HepG2 (cell line): ENCODE measurements around the gene TBC1D1. TPM values are rescaled to one million over a fixed set of nuclear protein-coding genes. Genes with fewer than 3 reads are reported as not detected.

Experiments used
- BRD4 ChIP-seq: sonication (generic); formaldehyde crosslinking; IDR thresholded peaks from 2 replicates; pipeline ENCODE4 v1.4.0; 2020; ENCODE audit warnings: missing genetic modification reagents
- CBFB ChIP-seq: sonication (generic); formaldehyde crosslinking; IDR thresholded peaks from 2 replicates; pipeline ENCODE4 v1.4.0; 2020; ENCODE audit warnings: missing genetic modification reagents
- CHCHD3 ChIP-seq: sonication (generic); formaldehyde crosslinking; IDR thresholded peaks from 2 replicates; pipeline ENCODE4 v1.8.0; 2022; ENCODE audit warnings: mild to moderate bottlenecking, missing genetic modification reagents, moderate library complexity
- ERF ChIP-seq: IDR thresholded peaks from 2 replicates; pipeline ENCODE4 v1.6.1; 2018; ENCODE audit warnings: missing biosample characterization, missing genetic modification reagents
- ETV5 ChIP-seq: IDR thresholded peaks from 2 replicates; pipeline ENCODE4 v1.6.1; 2018; ENCODE audit warnings: missing biosample characterization, missing genetic modification reagents, inconsistent platforms, borderline replicate concordance
- GABPB1 ChIP-seq: IDR thresholded peaks from 2 replicates; pipeline ENCODE4 v1.6.1; 2016; ENCODE audit warnings: mild to moderate bottlenecking, missing genetic modification reagents, moderate library complexity, missing compliant biosample characterization
- HNF4G ChIP-seq, 2 experiments: sonication (generic) in 1 of 2; formaldehyde crosslinking in 1 of 2; IDR thresholded peaks; 2 replicates each; pipeline versions ENCODE4 v1.4.0 to v1.6.1; 2011 to 2020; ENCODE audit warnings: borderline replicate concordance in 2 of 2, low read depth in 2 of 2, mild to moderate bottlenecking in 2 of 2, low read length in 1 of 2, missing genetic modification reagents in 1 of 2, moderate library complexity in 1 of 2
- LCORL ChIP-seq, 2 experiments: fragments of 450-650 bp in 1 of 2; sonication (generic) in 1 of 2; formaldehyde crosslinking in 1 of 2; IDR thresholded peaks; 2 replicates each; pipeline versions ENCODE4 v1.5.0 to v1.6.1; 2017 to 2020; ENCODE audit warnings: antibody characterized with exemption in 1 of 2, missing genetic modification reagents in 1 of 2
- NR2C2 ChIP-seq: sonication (generic); formaldehyde crosslinking; IDR thresholded peaks from 2 replicates; pipeline ENCODE4 v1.4.0; 2020; ENCODE audit warnings: missing genetic modification reagents, mild to moderate bottlenecking, moderate library complexity, borderline replicate concordance
- SNAPC2 ChIP-seq: sonication (generic); formaldehyde crosslinking; IDR thresholded peaks from 2 replicates; pipeline ENCODE4 v1.8.1; 2022; ENCODE audit warnings: mild to moderate bottlenecking, missing genetic modification reagents
- TAF15 ChIP-seq: fragments of 200-400 bp; formaldehyde crosslinking; IDR thresholded peaks from one replicate; pipeline ENCODE4 v1.6.1; 2018; ENCODE audit warnings: mild to moderate bottlenecking, low read depth, low read length; ENCODE audit not compliant: poor library complexity, severe bottlenecking
- TCF7 ChIP-seq: sonication (generic); IDR thresholded peaks from 2 replicates; pipeline ENCODE4 v1.6.1; 2016; ENCODE audit warnings: antibody characterized with exemption, low read depth
- ZKSCAN5 ChIP-seq: sonication (generic); formaldehyde crosslinking; IDR thresholded peaks from 2 replicates; pipeline ENCODE4 v1.5.1; 2020; ENCODE audit warnings: mild to moderate bottlenecking, missing genetic modification reagents
- ZNF101 ChIP-seq: sonication (generic); formaldehyde crosslinking; IDR thresholded peaks from 2 replicates; pipeline ENCODE4 v1.4.0; 2020; ENCODE audit warnings: mild to moderate bottlenecking, low read depth, missing genetic modification reagents, borderline replicate concordance
- ZNF121 ChIP-seq: sonication (generic); formaldehyde crosslinking; IDR thresholded peaks from 2 replicates; pipeline ENCODE4 v1.5.0; 2020; ENCODE audit warnings: mild to moderate bottlenecking, missing genetic modification reagents
- ZNF17 ChIP-seq: sonication (generic); formaldehyde crosslinking; IDR thresholded peaks from 2 replicates; pipeline ENCODE4 v1.5.0; 2020; ENCODE audit warnings: mild to moderate bottlenecking, missing genetic modification reagents
- ZNF672 ChIP-seq: sonication (generic); formaldehyde crosslinking; IDR thresholded peaks from 2 replicates; pipeline ENCODE4 v1.8.1; 2022; ENCODE audit warnings: missing genetic modification reagents
- ZNF879 ChIP-seq: sonication (generic); formaldehyde crosslinking; IDR thresholded peaks from 2 replicates; pipeline ENCODE4 v1.8.1; 2023; ENCODE audit warnings: missing genetic modification reagents
- polyA plus RNA-seq, 8 experiments: library from polyadenylated mRNA; depleted of rRNA in 3 of 8; stranded (reverse) in 7 of 8; unstranded in 1 of 8; fragments of >200 nt; fragmentation: Illumina TruSeq in 4 of 8; extraction: Trizol in 4 of 8; gene quantifications; 2 replicates each; pipeline versions ENCODE4 v1.2.1 to v1.2.3, GENCODE V29; 2011 to 2016; ENCODE audit warnings: low read depth in 4 of 8, missing spikeins in 1 of 8, mixed read lengths in 1 of 8; ENCODE audit not compliant: insufficient read depth in 1 of 8
- total RNA-seq, 5 experiments: library from RNA; depleted of rRNA; stranded (reverse); fragments of >200 nt; fragmentation: Illumina TruSeq; extraction: Trizol; gene quantifications; 2 replicates each; pipeline ENCODE4 v1.2.3, GENCODE V29; 2016; ENCODE audit warnings: low read depth in 1 of 5
- TF ChIP-seq, protein P1 (sequence below): IDR thresholded peaks from 2 replicates; pipeline ENCODE4 v1.6.1; 2016; ENCODE audit warnings: low read depth, missing genetic modification reagents, missing compliant biosample characterization
- TF ChIP-seq, protein P2 (sequence below): sonication (generic); formaldehyde crosslinking; IDR thresholded peaks from 2 replicates; pipeline ENCODE4 v1.4.0; 2020; ENCODE audit warnings: missing genetic modification reagents
- TF ChIP-seq, protein P3 (sequence below): sonication (generic); formaldehyde crosslinking; IDR thresholded peaks from 2 replicates; pipeline ENCODE4 v1.5.0; 2020; ENCODE audit warnings: mild to moderate bottlenecking, missing genetic modification reagents

Gene TBC1D1
- total and polyA plus RNA-seq, 2 of the 13 experiments (the other 11 are each of a cell fraction or from before 2014, with no cell fraction given), result 37.3 to 62.8 TPM

DNA sequence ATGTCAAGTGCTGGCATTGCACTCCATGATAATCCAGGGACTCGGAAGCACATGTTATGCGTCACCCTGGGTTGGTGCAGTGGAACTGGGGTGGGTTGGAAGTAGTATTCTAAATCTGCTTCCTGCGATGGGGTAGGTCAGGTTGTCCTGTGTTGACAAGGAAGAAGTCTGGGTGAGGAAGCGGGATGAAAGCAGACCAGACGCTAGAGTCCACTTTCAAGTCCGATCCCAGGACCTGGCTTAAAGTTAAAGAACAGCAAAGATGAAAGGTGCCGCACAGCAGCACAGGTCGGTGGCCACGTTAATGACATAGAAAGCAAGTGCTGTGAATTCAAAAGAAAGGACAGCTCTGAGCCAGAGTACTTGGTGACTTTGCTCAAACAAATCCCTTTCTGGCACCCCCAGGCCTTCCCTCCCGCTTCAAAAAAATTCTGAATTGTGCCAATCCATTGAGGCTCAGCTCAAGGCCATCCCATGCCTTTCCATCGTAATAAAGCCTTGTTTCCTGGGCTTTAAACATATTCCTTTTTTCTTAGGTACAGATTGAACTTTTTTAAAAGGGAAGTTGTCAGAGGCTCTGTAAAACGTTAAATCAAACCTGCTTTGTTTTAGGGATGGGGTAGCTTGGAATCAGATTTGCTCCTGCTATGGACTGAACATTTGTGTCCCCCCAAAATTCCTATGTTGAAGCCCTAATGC, 187.1 kb downstream of the TBC1D1 start (continued):
- TF ChIP-seq, protein P1, sequence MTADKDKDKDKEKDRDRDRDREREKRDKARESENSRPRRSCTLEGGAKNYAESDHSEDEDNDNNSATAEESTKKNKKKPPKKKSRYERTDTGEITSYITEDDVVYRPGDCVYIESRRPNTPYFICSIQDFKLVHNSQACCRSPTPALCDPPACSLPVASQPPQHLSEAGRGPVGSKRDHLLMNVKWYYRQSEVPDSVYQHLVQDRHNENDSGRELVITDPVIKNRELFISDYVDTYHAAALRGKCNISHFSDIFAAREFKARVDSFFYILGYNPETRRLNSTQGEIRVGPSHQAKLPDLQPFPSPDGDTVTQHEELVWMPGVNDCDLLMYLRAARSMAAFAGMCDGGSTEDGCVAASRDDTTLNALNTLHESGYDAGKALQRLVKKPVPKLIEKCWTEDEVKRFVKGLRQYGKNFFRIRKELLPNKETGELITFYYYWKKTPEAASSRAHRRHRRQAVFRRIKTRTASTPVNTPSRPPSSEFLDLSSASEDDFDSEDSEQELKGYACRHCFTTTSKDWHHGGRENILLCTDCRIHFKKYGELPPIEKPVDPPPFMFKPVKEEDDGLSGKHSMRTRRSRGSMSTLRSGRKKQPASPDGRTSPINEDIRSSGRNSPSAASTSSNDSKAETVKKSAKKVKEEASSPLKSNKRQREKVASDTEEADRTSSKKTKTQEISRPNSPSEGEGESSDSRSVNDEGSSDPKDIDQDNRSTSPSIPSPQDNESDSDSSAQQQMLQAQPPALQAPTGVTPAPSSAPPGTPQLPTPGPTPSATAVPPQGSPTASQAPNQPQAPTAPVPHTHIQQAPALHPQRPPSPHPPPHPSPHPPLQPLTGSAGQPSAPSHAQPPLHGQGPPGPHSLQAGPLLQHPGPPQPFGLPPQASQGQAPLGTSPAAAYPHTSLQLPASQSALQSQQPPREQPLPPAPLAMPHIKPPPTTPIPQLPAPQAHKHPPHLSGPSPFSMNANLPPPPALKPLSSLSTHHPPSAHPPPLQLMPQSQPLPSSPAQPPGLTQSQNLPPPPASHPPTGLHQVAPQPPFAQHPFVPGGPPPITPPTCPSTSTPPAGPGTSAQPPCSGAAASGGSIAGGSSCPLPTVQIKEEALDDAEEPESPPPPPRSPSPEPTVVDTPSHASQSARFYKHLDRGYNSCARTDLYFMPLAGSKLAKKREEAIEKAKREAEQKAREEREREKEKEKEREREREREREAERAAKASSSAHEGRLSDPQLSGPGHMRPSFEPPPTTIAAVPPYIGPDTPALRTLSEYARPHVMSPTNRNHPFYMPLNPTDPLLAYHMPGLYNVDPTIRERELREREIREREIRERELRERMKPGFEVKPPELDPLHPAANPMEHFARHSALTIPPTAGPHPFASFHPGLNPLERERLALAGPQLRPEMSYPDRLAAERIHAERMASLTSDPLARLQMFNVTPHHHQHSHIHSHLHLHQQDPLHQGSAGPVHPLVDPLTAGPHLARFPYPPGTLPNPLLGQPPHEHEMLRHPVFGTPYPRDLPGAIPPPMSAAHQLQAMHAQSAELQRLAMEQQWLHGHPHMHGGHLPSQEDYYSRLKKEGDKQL, result 0 out of 2 replicates have a peak, but pooled peaks have one; percentile 45
- TF ChIP-seq GABPB1 (peak; percentile 46; the same call in 1 of the 2 replicates), ZNF101 (CRISPR knock-in tag) (no peak), ZNF121 (CRISPR knock-in tag) (no peak; the same call in 1 of the 2 replicates), ZNF17 (CRISPR knock-in tag) (no peak), ERF (peak; percentile 59; the same call in 1 of the 2 replicates), BRD4 (CRISPR knock-in tag) (peak; percentile 85), TCF7 (peak; percentile 98), CHCHD3 (no peak), ETV5 (CRISPR knock-in tag) (peak; percentile 90), SNAPC2 (CRISPR knock-in tag) (0 out of 2 replicates have a peak, but pooled peaks have one; percentile 48), LCORL (IDR thresholded peaks at IDR 0.05) (no peak), LCORL (CRISPR knock-in tag; IDR thresholded peaks at IDR 0.05) (peak; percentile 89), TAF15 (no peak), ZKSCAN5 (CRISPR knock-in tag) (no peak), ZNF879 (CRISPR knock-in tag) (no peak), ZNF672 (CRISPR knock-in tag) (no peak), NR2C2 (CRISPR knock-in tag) (peak; percentile 49; the same call in 1 of the 2 replicates), CBFB (CRISPR knock-in tag) (peak; percentile 36; the same call in 1 of the 2 replicates), HNF4G (IDR thresholded peaks at IDR 0.05; ENCODE audit: borderline replicate concordance, low read depth, low read length) (peak; percentile 57; the same call in 1 of the 2 replicates), HNF4G (CRISPR knock-in tag; IDR thresholded peaks at IDR 0.05; ENCODE audit: borderline replicate concordance, low read depth) (peak; percentile 67; the same call in 1 of the 2 replicates)
- TF ChIP-seq, protein P2, sequence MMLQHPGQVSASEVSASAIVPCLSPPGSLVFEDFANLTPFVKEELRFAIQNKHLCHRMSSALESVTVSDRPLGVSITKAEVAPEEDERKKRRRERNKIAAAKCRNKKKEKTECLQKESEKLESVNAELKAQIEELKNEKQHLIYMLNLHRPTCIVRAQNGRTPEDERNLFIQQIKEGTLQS (CRISPR knock-in tag), result no peak
- TF ChIP-seq, protein P3, sequence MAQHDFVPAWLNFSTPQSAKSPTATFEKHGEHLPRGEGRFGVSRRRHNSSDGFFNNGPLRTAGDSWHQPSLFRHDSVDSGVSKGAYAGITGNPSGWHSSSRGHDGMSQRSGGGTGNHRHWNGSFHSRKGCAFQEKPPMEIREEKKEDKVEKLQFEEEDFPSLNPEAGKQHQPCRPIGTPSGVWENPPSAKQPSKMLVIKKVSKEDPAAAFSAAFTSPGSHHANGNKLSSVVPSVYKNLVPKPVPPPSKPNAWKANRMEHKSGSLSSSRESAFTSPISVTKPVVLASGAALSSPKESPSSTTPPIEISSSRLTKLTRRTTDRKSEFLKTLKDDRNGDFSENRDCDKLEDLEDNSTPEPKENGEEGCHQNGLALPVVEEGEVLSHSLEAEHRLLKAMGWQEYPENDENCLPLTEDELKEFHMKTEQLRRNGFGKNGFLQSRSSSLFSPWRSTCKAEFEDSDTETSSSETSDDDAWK (CRISPR knock-in tag), result no peak
